Activated naive CD4-positive, alpha-beta T cell (primary cell): Measurements from ENCODE around the gene SNX30.

Experiments used
- DNase-seq, 4 experiments: peaks; one replicate each; lab custom pipeline; 2025; lab: John Stamatoyannopoulos, UW

The SNX30 gene

DNA sequence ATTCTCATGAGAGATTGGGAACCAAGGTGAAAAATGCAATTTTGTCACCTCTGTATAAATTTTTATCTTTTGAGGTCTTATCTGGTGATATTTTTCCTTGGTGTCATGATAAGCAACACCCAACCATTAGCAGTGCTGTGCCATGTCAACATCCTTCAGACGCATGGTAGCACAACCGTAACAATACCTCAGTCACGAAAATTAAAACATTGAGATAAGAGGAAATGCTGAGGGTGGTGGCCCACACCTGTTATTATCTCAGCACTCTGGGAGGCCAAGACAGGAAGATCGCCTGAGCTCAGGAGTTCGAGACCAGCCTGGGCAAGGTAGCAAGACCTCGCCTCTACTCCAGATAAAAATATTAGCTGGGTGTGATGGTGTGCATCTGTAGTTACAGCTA, 107.4 kb downstream of the SNX30 start:
- no peak for DNase-seq

DNA sequence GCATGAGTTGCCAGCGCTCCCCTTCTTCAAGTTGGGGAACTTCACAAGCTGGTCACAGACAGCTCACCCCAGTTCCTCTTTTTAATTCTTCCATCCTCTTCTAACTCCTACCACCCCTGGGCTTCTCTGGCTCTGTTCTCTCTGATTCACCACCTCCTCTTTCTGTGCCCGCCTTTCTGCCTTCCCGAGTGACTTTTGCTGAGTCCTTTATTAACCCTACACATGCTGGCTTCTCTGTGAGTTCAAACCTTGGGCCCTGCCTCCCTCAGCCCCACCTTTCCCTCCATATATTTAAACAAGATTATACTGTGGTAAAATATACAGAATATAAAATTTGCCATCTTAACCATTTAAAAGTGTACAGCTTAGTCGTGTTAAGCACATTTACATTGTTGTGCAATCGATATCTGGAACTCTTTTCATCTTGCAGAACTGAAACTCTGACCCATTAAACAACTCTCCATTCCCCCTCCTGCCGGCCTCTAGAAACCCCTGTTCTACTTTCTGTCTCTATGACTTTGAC, 108.1 kb downstream of the SNX30 start:
- no peak for DNase-seq

GRCh38 chr9:112860451-112860850, 109.9 kb downstream of the SNX30 start:
- no peak for DNase-seq

- no peak for DNase-seq
These were observed 110.6 kb downstream of the SNX30 start for GRCh38 chr9:112861155-112861554.

DNA sequence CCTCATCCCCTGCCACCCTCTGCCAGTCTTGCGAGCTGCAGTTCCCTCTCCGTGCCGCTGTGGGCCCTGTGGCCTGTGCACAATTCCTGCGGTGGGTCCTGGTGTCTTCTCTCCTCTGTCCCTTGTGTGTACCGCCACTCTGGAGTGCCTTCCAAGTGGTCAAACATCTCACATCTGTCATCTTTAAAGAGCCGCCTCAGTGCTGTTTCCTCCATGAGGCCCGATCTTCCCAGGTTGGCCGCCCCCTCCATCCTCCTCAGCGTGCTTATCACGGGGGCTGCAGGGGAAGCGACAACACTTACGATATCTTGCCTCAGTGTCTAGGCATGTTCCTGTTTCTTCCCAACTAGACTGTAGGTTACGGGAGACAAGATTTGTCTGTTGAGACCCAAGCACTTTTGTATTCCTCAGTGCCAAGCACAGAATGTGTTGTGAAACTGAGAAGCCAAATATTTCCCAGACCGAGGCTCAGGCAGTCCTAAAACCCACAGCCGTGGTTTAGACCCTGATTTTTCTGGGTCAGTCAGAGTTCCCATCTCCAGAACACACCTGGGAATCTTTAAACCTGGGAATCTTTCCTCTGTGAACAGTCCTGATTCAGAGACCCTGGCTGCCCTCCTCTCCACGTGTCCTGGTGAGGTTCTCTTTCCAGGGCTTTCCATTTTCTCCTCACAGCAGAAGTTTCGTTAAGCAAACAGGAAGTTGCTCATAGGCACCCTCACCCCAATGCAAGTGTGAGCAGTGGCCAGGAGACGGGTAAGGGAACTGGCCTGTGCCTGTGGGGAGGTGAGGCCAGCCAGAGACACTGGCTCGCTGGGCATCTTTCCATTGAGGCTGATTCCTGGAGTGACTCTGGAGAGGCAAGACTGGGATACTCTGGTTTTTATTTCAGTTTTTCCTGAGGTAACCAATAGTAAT, 111.3 kb downstream of the SNX30 start:
- DNase-seq = no peak

GRCh38 chr9:112863214-112863613, 112.7 kb downstream of the SNX30 start:
- no peak for DNase-seq

DNA sequence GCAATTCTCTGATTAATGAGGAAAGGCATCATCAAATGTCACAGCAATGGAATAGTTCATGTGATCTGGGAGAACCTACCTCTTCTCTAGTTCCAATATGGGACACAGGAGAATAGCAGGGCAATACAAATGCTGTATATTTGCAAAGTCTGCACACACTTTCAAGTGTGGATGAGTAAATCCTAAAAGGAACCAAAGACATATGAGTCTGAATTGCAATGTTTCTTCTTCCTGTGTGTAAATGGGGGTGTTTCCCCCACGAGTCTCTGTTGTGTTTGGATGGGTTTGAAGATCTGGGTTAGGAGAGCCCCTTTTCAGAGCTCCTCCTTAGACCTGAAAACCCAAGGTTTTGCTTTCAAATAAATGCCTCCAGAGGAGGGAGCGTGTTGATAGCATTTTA, 113.2 kb downstream of the SNX30 start:
- DNase-seq = no peak

GRCh38 chr9:112864403-112864802, 113.8 kb downstream of the SNX30 start:
- no peak for DNase-seq

- no peak for DNase-seq
These were observed 114.4 kb downstream of the SNX30 start for GRCh38 chr9:112864982-112865381.

- no peak for DNase-seq
These were observed 116.2 kb downstream of the SNX30 start for GRCh38 chr9:112866662-112867274.

DNA sequence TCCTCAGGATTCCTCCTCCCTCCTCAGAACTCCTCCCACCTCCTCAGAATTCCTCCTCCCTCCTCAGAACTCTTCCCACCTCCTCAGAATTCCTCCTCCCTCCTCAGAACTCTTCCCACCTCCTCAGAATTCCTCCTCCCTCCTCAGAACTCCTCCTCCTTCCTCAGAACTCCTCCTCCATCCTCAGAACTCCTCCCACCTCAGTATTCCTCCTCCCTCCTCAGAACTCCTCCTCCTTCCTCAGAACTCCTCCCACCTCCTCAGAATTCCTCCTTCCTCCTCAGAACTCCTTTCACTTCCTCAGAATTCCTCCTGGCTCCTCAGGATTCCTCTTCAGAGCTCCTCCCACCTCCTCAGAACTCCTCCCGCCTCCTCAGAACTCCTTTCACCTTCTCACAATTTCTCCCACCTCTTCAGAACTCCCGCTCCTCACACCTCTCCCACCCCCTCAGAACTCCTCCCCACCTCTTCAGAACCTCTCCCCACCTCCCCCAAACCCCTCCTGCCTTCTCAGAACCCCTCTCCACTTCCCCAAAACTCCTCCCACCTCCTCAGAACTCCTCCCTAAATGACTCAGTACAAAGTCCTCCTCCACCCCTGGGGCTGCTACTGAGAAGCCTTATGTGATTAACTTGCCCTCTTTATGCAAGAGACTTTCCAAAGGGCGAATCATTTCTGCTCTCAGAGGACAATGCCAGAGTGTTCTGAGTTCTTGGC, 116.9 kb downstream of the SNX30 start:
- DNase-seq = no peak

DNA sequence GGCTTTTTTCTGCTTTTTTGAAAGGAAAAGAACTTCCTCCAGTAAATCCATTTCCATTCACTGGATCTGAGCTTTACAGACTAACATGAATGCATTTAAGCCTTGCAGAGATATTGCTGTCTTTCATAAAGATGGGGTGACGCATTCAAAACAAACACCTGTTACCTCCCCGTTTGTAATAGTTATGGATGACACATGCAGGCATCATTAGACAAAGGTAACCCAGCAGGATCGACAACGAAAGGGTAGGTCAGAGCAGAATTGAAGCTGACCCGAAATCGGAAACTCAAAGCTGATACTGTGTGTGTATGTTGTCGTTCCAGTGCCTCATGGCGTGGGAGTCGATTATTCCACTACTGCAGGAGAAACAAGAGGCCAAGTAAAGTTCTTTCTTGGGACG, 117.9 kb downstream of the SNX30 start:
- DNase-seq = no peak

DNA sequence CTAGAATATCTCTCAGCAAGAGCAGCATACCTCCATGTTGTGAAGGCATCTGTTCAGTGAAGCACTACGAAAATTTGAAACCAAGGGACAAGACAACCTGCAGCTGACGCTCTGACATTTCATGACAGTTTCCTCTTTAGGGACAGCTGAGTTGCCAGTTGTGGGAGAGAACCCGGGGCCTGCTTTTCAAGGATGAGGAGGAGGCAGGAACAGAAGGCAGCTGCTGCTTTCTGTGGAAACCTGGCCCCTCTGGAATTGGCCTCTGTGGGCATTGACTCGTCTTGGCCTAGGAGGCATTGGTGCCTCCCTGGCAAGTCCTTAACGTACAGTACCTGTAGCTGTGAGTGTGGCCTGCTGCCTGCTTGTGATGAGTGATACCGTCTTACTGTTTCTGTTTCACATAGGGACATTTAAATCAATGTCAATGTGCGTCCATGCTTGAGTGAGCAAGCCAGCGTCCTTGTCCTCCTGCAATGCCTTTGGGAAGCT, 118.5 kb downstream of the SNX30 start:
- DNase-seq = no peak

- DNase-seq = no peak
These were observed 119.4 kb downstream of the SNX30 start for GRCh38 chr9:112869917-112870316.

DNA sequence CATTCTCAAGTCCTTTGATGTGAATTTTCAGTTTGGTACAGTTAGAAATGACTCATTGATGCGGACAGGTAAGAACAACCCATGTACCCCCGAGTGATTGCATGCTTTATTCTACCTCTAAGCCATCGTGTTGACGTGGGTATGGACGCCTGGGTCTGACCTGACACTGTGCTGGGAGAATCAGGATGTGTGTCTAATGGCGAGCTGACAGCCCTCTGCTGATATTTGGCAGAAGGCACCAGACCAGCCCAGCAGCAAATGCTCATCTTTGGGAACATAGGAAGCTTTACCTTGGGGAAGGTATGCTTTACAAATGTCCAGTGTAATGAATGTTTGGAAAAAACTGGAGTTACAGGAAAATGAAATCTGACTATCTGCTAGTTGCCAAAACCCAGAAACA, 120.0 kb downstream of the SNX30 start:
- no peak for DNase-seq

- no peak for DNase-seq
These were observed 121.5 kb downstream of the SNX30 start for GRCh38 chr9:112872019-112872418.

GRCh38 chr9:112873773-112874405, 123.3 kb downstream of the SNX30 start:
- DNase-seq = no peak

DNA sequence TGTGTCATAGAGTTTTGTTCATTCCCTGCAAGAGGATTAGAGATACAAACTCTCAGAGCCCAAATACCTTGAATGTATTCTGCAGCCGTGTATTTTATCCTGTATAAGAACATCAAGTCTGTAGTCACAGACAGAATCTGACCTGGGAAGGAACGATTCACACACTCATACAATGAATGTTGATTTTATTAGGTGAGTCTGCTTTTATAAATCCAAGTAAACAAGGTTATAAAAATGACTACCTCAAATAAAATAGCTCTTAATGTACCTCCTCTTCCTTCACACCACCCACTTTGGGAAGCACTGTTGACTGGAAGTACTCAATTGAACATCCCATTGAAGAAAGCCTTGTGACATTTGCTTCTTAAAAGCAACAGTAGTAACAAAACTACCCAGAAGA, 128.2 kb downstream of the SNX30 start:
- DNase-seq = no peak

DNA sequence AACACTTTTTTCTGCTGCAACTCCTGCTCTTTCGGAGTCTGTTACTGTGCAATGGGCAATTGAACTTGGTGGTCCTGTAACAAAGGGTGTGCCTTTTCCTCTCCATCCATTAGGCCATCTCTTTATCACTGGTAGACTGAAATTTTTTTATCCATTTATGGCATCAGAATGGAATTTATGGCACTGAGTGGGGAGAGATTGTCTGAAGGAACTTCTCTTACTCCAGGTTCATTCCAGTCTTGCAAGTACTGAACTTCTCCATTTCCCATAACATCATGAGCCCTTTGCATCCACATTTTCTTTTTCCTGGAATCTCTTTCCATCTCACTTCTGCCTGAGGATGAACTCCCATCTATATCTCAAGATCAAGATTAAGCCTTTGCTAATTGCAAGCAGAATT, 130.1 kb downstream of the SNX30 start:
- DNase-seq = no peak

- no peak for DNase-seq
These were observed 130.8 kb downstream of the SNX30 start for GRCh38 chr9:112881331-112881730.

DNA sequence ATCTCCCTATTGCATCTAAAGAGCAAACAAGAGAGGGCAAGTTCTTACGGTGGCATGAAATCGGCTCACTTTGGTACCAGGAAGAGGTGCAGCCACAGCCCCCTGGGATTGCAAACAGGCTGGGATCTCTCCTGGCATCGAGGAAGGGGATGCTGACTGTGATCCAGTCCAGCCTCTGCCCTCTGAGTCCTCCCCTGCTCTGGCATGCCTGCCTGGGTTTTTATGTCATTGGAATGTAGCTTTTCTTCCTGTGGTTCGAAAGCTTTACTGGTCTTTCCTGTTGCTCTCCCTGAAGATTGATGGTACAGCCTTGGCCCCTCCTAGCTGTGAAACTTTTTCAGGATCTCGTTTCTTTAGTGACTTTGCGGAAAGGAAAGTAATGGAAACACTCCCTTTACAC, 133.5 kb downstream of the SNX30 start:
- no peak for DNase-seq

DNA sequence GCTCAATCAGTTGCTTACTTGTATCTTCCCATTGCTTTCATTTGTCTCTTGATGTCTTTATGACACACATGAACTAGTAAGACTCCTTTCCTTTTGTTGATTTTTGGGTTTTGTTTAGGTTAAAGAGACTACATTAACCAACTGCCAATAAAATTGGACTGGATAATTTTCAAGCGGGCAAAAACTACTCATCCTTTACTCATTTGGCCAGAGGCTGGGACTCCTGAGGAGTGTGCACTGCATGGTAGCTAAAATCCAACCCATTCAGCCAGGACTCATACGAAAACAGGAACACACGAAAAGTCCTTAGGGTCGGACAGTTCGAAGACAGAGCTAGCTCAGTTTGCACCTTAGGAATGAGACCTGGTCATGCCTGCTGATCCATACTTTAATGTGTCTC, 134.2 kb downstream of the SNX30 start:
- no peak for DNase-seq
